Nephron (organoid): ENCODE results near the gene PCDH7.
A peak's percentile ranks its signal among the peaks of the same experiment; 100 is the strongest.

ENCODE experiments used
- H3K27ac Mint-ChIP-seq, 3 experiments: 2 replicates each; pipeline ENCODE4 v1.8.0; 2020; ENCODE audit warnings: mixed read lengths in 3 of 3, mild to moderate bottlenecking in 2 of 3, moderate library complexity in 1 of 3
- H3K27me3 Mint-ChIP-seq: 2 replicates; pipeline ENCODE4 v1.8.0; 2021; ENCODE audit warnings: low read depth, mild to moderate bottlenecking, moderate library complexity, mixed read lengths
- H3K36me3 Mint-ChIP-seq: 2 replicates; pipeline ENCODE4 v1.8.0; 2020; ENCODE audit warnings: low read depth, mixed read lengths
- H3K4me1 Mint-ChIP-seq: 2 replicates; pipeline ENCODE4 v1.8.0; 2020; ENCODE audit warnings: mixed read lengths
- H3K4me3 Mint-ChIP-seq, 3 experiments: 2 replicates each; pipeline ENCODE4 v1.8.0; 2020; ENCODE audit warnings: mild to moderate bottlenecking in 3 of 3, mixed read lengths in 3 of 3, moderate library complexity in 2 of 3
- H3K9me3 Mint-ChIP-seq: 2 replicates; pipeline ENCODE4 v1.8.0; 2020; ENCODE audit warnings: mixed read lengths
- CTCF ChIP-seq, 3 experiments: fragments of 200-600 bp; sonication (generic); IDR thresholded peaks; one replicate each; pipeline ENCODE4 v1.5.0; 2021; ENCODE audit warnings: antibody characterized with exemption in 3 of 3; ENCODE audit not compliant: unreplicated experiment in 3 of 3

The PCDH7 gene

GRCh38 chr4:30720661-30721184, 554 bp downstream of the PCDH7 start:
- H3K4me1 Mint-ChIP-seq, result peaks cover 26% of the 10 kb centered on the region

GRCh38 chr4:30721185-30722091, 1.3 kb downstream of the PCDH7 start:
- no peaks in the 10 kb centered on the region for H3K9me3 Mint-ChIP-seq
- peaks cover 27% of the 10 kb centered on the region for H3K27me3 Mint-ChIP-seq
- H3K4me1 Mint-ChIP-seq, result peaks cover 27% of the 10 kb centered on the region
- peak overlapping the region; percentile 88 to 98 (median 92) for H3K4me3 Mint-ChIP-seq
- peak; percentile 38 to 49 (median 45) for TF ChIP-seq CTCF (IDR thresholded peaks at IDR 0.05; ENCODE audit: unreplicated experiment in 3 of 3)
- H3K36me3 Mint-ChIP-seq, result peaks cover 23% of the 10 kb centered on the region
- H3K27ac Mint-ChIP-seq, result peak overlapping the region; percentile 90 to 92 (median 90)

More at GRCh38 chr4:30720661-30721184, 554 bp downstream of the PCDH7 start:
- no peak for TF ChIP-seq CTCF (IDR thresholded peaks at IDR 0.05; ENCODE audit: unreplicated experiment in 3 of 3)
- H3K27me3 Mint-ChIP-seq, result peaks cover 27% of the 10 kb centered on the region
- H3K4me3 Mint-ChIP-seq, result peak overlapping the region; percentile 88 to 98 (median 92)
- H3K9me3 Mint-ChIP-seq, result no peaks in the 10 kb centered on the region
- peaks cover 23% of the 10 kb centered on the region for H3K36me3 Mint-ChIP-seq
- peak overlapping the region; percentile 90 to 92 (median 90) for H3K27ac Mint-ChIP-seq

- Mint-ChIP-seq H3K4me3 (peak overlapping the region; percentile 77 to 86 (median 86)), H3K27ac (no peak overlapping the region), H3K9me3 (no peaks in the 10 kb centered on the region), H3K4me1 (peaks cover 27% of the 10 kb centered on the region), H3K27me3 (peaks cover 27% of the 10 kb centered on the region), H3K36me3 (peaks cover 23% of the 10 kb centered on the region)
- peak in 1 of 3 experiments; percentile 34 for TF ChIP-seq CTCF (IDR thresholded peaks at IDR 0.05; ENCODE audit: unreplicated experiment in 3 of 3)
These were observed 1.9 kb downstream of the PCDH7 start for GRCh38 chr4:30722092-30722358.

- Mint-ChIP-seq H3K4me1 (peaks cover 33% of the 10 kb centered on the region), H3K9me3 (no peaks in the 10 kb centered on the region), H3K27ac (peak overlapping the region in 2 of 3 experiments; percentile 10 to 81), H3K4me3 (peak overlapping the region; percentile 77 to 86 (median 86)), H3K27me3 (peaks cover 27% of the 10 kb centered on the region), H3K36me3 (peaks cover 23% of the 10 kb centered on the region)
- TF ChIP-seq CTCF (IDR thresholded peaks at IDR 0.05; ENCODE audit: unreplicated experiment in 3 of 3), result peak in 1 of 3 experiments; percentile 1
These were observed 2.4 kb downstream of the PCDH7 start for GRCh38 chr4:30722359-30723200.

GRCh38 chr4:30723201-30723955, 3.2 kb downstream of the PCDH7 start:
- Mint-ChIP-seq H3K27ac (peak overlapping the region; percentile 10 to 81 (median 25)), H3K9me3 (no peaks in the 10 kb centered on the region), H3K36me3 (peaks cover 23% of the 10 kb centered on the region), H3K4me3 (peak overlapping the region; percentile 77 to 86 (median 86)), H3K4me1 (peaks cover 35% of the 10 kb centered on the region), H3K27me3 (peaks cover 27% of the 10 kb centered on the region)
- TF ChIP-seq CTCF (IDR thresholded peaks at IDR 0.05; ENCODE audit: unreplicated experiment in 3 of 3), result no peak
